Fibroblast of peridontal ligament (primary cell): Measurements from ENCODE around the gene APOC4.

ENCODE experiments used
- DNase-seq: peaks from one replicate; pipeline ENCODE4 v3.0.0-alpha.2; 2010; ENCODE audit errors: extremely low read depth

APOC4 gene

GRCh38 chr19:44993926-44994537, 52.0 kb downstream of the APOC4 start:
- no peak for DNase-seq
